ENCODE results near the gene TMEM140. TPM values are rescaled to one million over a fixed set of nuclear protein-coding genes. Genes with fewer than 3 reads are reported as not detected.

Gene TMEM140
- total and polyA plus RNA-seq, 9 of the 15 experiments (the other 6 are each of a cell fraction or from before 2014, with no cell fraction given) = 0.03 to 0.82 (median 0.23) TPM

DNA sequence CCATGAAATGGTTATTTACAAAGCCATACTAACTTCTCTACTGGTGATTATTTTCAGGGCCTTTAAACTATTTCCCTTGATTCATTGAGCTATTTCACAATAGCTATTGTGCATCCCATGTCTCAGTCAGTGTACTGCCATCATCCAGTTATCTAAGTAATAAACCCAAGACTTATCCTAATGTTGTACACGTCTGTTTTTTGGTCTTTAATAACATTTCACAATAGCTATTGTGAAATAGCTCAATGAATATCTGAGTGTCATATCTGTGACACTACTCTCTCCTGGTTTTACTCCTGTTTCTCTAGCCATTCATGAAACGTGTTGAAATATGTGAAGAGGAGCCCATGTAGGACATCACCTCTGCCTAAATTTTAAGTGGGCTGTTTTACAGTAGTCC, 36.5 kb upstream of the TMEM140 start:
- Histone ChIP-seq H3K79me2 (ENCODE audit: control insufficient read depth, insufficient read depth, low read length) (no peaks in the 10 kb centered on the region), H3K4me1 (replicated peaks in 1 of 2; ENCODE audit: control insufficient read depth in 2 of 2, insufficient read depth in 2 of 2, low read length in 2 of 2) (no peaks in the 10 kb centered on the region), H3K4me3 (no peak overlapping the region), H3K9me3 (replicated peaks; ENCODE audit: control insufficient read depth, insufficient read depth, low read depth, low read length) (no peaks in the 10 kb centered on the region), H3K36me3 (ENCODE audit: control insufficient read depth, insufficient read depth, low read length) (no peaks in the 10 kb centered on the region), H3K27me3 (ENCODE audit: control insufficient read depth in 2 of 2, insufficient read depth in 2 of 2, low read length in 2 of 2) (peaks cover 0 to 13% of the 10 kb centered on the region in 2 experiments; a peak in 3 of 5 replicates), H3K9ac (ENCODE audit: insufficient read depth in 1 of 2, low read depth in 2 of 2, low read length in 2 of 2) (no peak overlapping the region), H4K20me1 (replicated peaks; ENCODE audit: control insufficient read depth, insufficient read depth, low read length) (no peaks in the 10 kb centered on the region), H3K9me1 (ENCODE audit: control insufficient read depth, insufficient read depth, low read length) (no peaks in the 10 kb centered on the region), H3K27ac (ENCODE audit: extremely low read depth, low read depth, low read length) (no peak overlapping the region), H2AFZ (ENCODE audit: low read depth, low read length) (no peak overlapping the region), H3K4me2 (ENCODE audit: insufficient read depth, low read length) (no peak overlapping the region)
- ChIA-PET POLR2A (interaction anchor here (0.6 kb wide), 1 partner anchor 8 kb away, joined by 3 read pairs; no protein-coding TSS in a partner anchor), CTCF (ENCODE audit: low intra/inter-chr PET ratio) (no interaction called here)
- intact Hi-C loops (cut with micrococcal nuclease) = no loop called here
- no peak for ATAC-seq
- DNase-seq (ENCODE audit: extremely low read depth in 1 of 4, low spot score in 3 of 4) = no peak
- FAIRE-seq = no peak
- TF ChIP-seq RBM39 (optimal IDR thresholded peaks at IDR 0.05; ENCODE audit: low read depth, low read length) (no peak), BMI1 (IDR thresholded peaks at IDR 0.05; ENCODE audit: low read length) (no peak), CEBPB (tag; IDR thresholded peaks at IDR 0.05) (peak; percentile 94), SMARCE1 (IDR thresholded peaks at IDR 0.05) (no peak), ZNF224 (CRISPR knock-in tag; IDR thresholded peaks at IDR 0.05) (no peak), ZNF668 (CRISPR knock-in tag; IDR thresholded peaks at IDR 0.05) (no peak), SUPT5H (IDR thresholded peaks at IDR 0.05) (no peak), ZBTB1 (CRISPR knock-in tag; IDR thresholded peaks at IDR 0.05; ENCODE audit: borderline replicate concordance, low read depth) (no peak), CREB5 (CRISPR knock-in tag; IDR thresholded peaks at IDR 0.05) (no peak), CEBPG (CRISPR knock-in tag; IDR thresholded peaks at IDR 0.05) (no peak), CEBPG (tag; conservative IDR thresholded peaks at IDR 0.05 in 1 of 2, IDR thresholded peaks at IDR 0.05 in 1 of 2) (peak; percentile 70 to 89), EP400 (IDR thresholded peaks at IDR 0.05) (no peak), KLF10 (CRISPR knock-in tag; IDR thresholded peaks at IDR 0.05) (no peak)
- WGBS (ENCODE audit: insufficient coverage, low coverage, missing lambda C conversion rate) = 2% methylated on average over 2 of the region's 2 CpGs
- BruUV-seq (replicated peaks) = no TSS peak
- in situ Hi-C loops (cut with MboI) = no loop called here

Measured in K562 (cell line).